ENCODE measurements around the gene ADAM30. TPM values are rescaled to one million over a fixed set of nuclear protein-coding genes. Genes with fewer than 3 reads are reported as not detected.

The ADAM30 gene
- total RNA-seq, result not detected in 2 replicates

GRCh38 chr1:119896303-119896702 lies at the start of gene ADAM30:
Gene ADAM30 (minus strand): TSS chr1:119896515. CDS start chr1:119896336, 179 bp downstream.

Other genes with a start within 250 kb of the ADAM30 start
- 8.7 and 10.2 TPM in 2 replicates for gene ZNF697, start 248.2 kb downstream of the ADAM30 start, total RNA-seq
- gene PHGDH, start 184.6 kb downstream of the ADAM30 start, total RNA-seq, result 117 and 185 TPM in 2 replicates
- gene HMGCS2, start 127.6 kb downstream of the ADAM30 start, total RNA-seq, result under 0.01 TPM in 1 of 2 replicates, not detected in the other
- gene REG4, start 85.1 kb downstream of the ADAM30 start, total RNA-seq, result not detected in 2 replicates
- gene NOTCH2, start 173.1 kb upstream of the ADAM30 start, total RNA-seq, result 96.7 and 136 TPM in 2 replicates

Measured in smooth muscle cell of bladder (primary cell).